HepG2 (cell line): ENCODE data around the gene ACP5. TPM values are rescaled to one million over a fixed set of nuclear protein-coding genes. Genes with fewer than 3 reads are reported as not detected.

Experiments
- FOXP4 ChIP-seq: sonication (generic); formaldehyde crosslinking; IDR thresholded peaks from 2 replicates; pipeline ENCODE4 v1.4.0; 2020; ENCODE audit warnings: missing genetic modification reagents
- KMT2A ChIP-seq: sonication (generic); formaldehyde crosslinking; IDR thresholded peaks from 2 replicates; pipeline ENCODE4 v1.4.0; 2020; ENCODE audit warnings: missing genetic modification reagents
- MLLT10 ChIP-seq: sonication (generic); formaldehyde crosslinking; IDR thresholded peaks from 2 replicates; pipeline ENCODE4 v1.4.0; 2020; ENCODE audit warnings: missing genetic modification reagents
- NR2F1 ChIP-seq, 2 experiments: fragments of 450-650 bp in 1 of 2; formaldehyde crosslinking in 1 of 2; IDR thresholded peaks; 2 replicates each; pipeline versions ENCODE4 v1.5.0 to v1.6.1; 2016 to 2020; ENCODE audit warnings: mild to moderate bottlenecking in 1 of 2, missing compliant biosample characterization in 1 of 2, missing genetic modification reagents in 1 of 2, moderate library complexity in 1 of 2
- PHB2 ChIP-seq: fragments of 450-650 bp; IDR thresholded peaks from 2 replicates; pipeline ENCODE4 v1.6.1; 2018; ENCODE audit not compliant: partially characterized antibody
- POLR2AphosphoS2 ChIP-seq: IDR thresholded peaks from 2 replicates; pipeline ENCODE4 v1.6.1; 2011; ENCODE audit warnings: low read depth, low read length, improper control_type of control experiment
- SMARCE1 ChIP-seq: fragments of 450-650 bp; IDR thresholded peaks from 2 replicates; pipeline ENCODE4 v1.6.1; 2017; ENCODE audit warnings: borderline replicate concordance
- SP5 ChIP-seq: IDR thresholded peaks from 2 replicates; pipeline ENCODE4 v1.6.1; 2016; ENCODE audit warnings: low read depth, borderline replicate concordance
- ZNF256 ChIP-seq: sonication (generic); formaldehyde crosslinking; conservative IDR thresholded peaks from 2 replicates; pipeline ENCODE4 v1.4.0; 2020; ENCODE audit warnings: missing genetic modification reagents
- ZNF431 ChIP-seq: sonication (generic); formaldehyde crosslinking; IDR thresholded peaks from 2 replicates; pipeline ENCODE4 v1.9.0; 2022; ENCODE audit warnings: missing genetic modification reagents, low read depth, mild to moderate bottlenecking, borderline replicate concordance
- ZNF577 ChIP-seq: sonication (generic); formaldehyde crosslinking; IDR thresholded peaks from 2 replicates; pipeline ENCODE4 v1.4.0; 2020; ENCODE audit warnings: mild to moderate bottlenecking, low read depth, missing genetic modification reagents, borderline replicate concordance
- ZNF703 ChIP-seq: sonication (generic); formaldehyde crosslinking; IDR thresholded peaks from 2 replicates; pipeline ENCODE4 v1.5.1; 2020; ENCODE audit warnings: missing genetic modification reagents, mild to moderate bottlenecking, moderate library complexity, borderline replicate concordance
- ZNF788 ChIP-seq: sonication (generic); formaldehyde crosslinking; IDR thresholded peaks from 2 replicates; pipeline ENCODE4 v1.5.0; 2020; ENCODE audit warnings: mild to moderate bottlenecking, missing genetic modification reagents, borderline replicate concordance
- ZSCAN31 ChIP-seq: sonication (generic); formaldehyde crosslinking; IDR thresholded peaks from 2 replicates; pipeline ENCODE4 v1.5.0; 2020; ENCODE audit warnings: low read depth, mild to moderate bottlenecking, missing genetic modification reagents
- ZSCAN5A ChIP-seq: sonication (generic); formaldehyde crosslinking; IDR thresholded peaks from 2 replicates; pipeline ENCODE4 v1.8.0; 2022; ENCODE audit warnings: mild to moderate bottlenecking, missing genetic modification reagents, borderline replicate concordance
- ZZZ3 ChIP-seq: sonication (generic); formaldehyde crosslinking; IDR thresholded peaks from 2 replicates; pipeline ENCODE4 v1.4.0; 2020; ENCODE audit warnings: missing genetic modification reagents, mild to moderate bottlenecking, borderline replicate concordance
- polyA plus RNA-seq, 8 experiments: library from polyadenylated mRNA; depleted of rRNA in 3 of 8; stranded (reverse) in 7 of 8; unstranded in 1 of 8; fragments of >200 nt; fragmentation: Illumina TruSeq in 4 of 8; extraction: Trizol in 4 of 8; gene quantifications; 2 replicates each; pipeline versions ENCODE4 v1.2.1 to v1.2.3, GENCODE V29; 2011 to 2016; ENCODE audit warnings: low read depth in 4 of 8, missing spikeins in 1 of 8, mixed read lengths in 1 of 8; ENCODE audit not compliant: insufficient read depth in 1 of 8
- total RNA-seq, 5 experiments: library from RNA; depleted of rRNA; stranded (reverse); fragments of >200 nt; fragmentation: Illumina TruSeq; extraction: Trizol; gene quantifications; 2 replicates each; pipeline ENCODE4 v1.2.3, GENCODE V29; 2016; ENCODE audit warnings: low read depth in 1 of 5
- TF ChIP-seq, protein P1 (sequence below): fragments of 450-650 bp; IDR thresholded peaks from 2 replicates; pipeline ENCODE4 v1.6.1; 2016
- TF ChIP-seq, protein P2 (sequence below): sonication (generic); formaldehyde crosslinking; IDR thresholded peaks from 2 replicates; pipeline ENCODE4 v1.4.0; 2020; ENCODE audit warnings: missing genetic modification reagents, borderline replicate concordance
- TF ChIP-seq, protein P3 (sequence below): sonication (generic); formaldehyde crosslinking; IDR thresholded peaks from 2 replicates; pipeline ENCODE4 v1.4.0; 2020; ENCODE audit warnings: missing genetic modification reagents

ACP5 gene
- total and polyA plus RNA-seq, 2 of the 13 experiments (the other 11 are each of a cell fraction or from before 2014, with no cell fraction given): 1.3 to 6.7 TPM

- TF ChIP-seq ZNF788: peak; percentile 93
- TF ChIP-seq ZNF577: no peak
- 0 out of 2 replicates have a peak, but pooled peaks have one; percentile 36 for TF ChIP-seq ZZZ3 (CRISPR knock-in tag)
- no peak for TF ChIP-seq POLR2AphosphoS2
- TF ChIP-seq NR2F1 (CRISPR knock-in tag; IDR thresholded peaks at IDR 0.05): peak; percentile 37 to 86; a peak in 2 of 4 replicates
- TF ChIP-seq ZNF703 (CRISPR knock-in tag): no peak
- TF ChIP-seq PHB2: no peak
- TF ChIP-seq FOXP4: peak; percentile 23; the same call in 1 of the 2 replicates
- TF ChIP-seq ZSCAN31 (CRISPR knock-in tag): peak; percentile 86
- TF ChIP-seq, protein P1, sequence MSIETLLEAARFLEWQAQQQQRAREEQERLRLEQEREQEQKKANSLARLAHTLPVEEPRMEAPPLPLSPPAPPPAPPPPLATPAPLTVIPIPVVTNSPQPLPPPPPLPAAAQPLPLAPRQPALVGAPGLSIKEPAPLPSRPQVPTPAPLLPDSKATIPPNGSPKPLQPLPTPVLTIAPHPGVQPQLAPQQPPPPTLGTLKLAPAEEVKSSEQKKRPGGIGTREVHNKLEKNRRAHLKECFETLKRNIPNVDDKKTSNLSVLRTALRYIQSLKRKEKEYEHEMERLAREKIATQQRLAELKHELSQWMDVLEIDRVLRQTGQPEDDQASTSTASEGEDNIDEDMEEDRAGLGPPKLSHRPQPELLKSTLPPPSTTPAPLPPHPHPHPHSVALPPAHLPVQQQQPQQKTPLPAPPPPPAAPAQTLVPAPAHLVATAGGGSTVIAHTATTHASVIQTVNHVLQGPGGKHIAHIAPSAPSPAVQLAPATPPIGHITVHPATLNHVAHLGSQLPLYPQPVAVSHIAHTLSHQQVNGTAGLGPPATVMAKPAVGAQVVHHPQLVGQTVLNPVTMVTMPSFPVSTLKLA: no peak; the same call in 1 of the 2 replicates
- TF ChIP-seq ZNF256 (CRISPR knock-in tag): no peak
- TF ChIP-seq SMARCE1: no peak
- TF ChIP-seq MLLT10 (CRISPR knock-in tag): no peak
- no peak for TF ChIP-seq ZSCAN5A (CRISPR knock-in tag)
- peak; percentile 20; the same call in 1 of the 2 replicates for TF ChIP-seq KMT2A
- 0 out of 2 replicates have a peak, but pooled peaks have one; percentile 43 for TF ChIP-seq SP5 (CRISPR knock-in tag)
- peak; percentile 29; the same call in 1 of the 2 replicates for TF ChIP-seq ZNF431 (CRISPR knock-in tag)
- TF ChIP-seq, protein P2, sequence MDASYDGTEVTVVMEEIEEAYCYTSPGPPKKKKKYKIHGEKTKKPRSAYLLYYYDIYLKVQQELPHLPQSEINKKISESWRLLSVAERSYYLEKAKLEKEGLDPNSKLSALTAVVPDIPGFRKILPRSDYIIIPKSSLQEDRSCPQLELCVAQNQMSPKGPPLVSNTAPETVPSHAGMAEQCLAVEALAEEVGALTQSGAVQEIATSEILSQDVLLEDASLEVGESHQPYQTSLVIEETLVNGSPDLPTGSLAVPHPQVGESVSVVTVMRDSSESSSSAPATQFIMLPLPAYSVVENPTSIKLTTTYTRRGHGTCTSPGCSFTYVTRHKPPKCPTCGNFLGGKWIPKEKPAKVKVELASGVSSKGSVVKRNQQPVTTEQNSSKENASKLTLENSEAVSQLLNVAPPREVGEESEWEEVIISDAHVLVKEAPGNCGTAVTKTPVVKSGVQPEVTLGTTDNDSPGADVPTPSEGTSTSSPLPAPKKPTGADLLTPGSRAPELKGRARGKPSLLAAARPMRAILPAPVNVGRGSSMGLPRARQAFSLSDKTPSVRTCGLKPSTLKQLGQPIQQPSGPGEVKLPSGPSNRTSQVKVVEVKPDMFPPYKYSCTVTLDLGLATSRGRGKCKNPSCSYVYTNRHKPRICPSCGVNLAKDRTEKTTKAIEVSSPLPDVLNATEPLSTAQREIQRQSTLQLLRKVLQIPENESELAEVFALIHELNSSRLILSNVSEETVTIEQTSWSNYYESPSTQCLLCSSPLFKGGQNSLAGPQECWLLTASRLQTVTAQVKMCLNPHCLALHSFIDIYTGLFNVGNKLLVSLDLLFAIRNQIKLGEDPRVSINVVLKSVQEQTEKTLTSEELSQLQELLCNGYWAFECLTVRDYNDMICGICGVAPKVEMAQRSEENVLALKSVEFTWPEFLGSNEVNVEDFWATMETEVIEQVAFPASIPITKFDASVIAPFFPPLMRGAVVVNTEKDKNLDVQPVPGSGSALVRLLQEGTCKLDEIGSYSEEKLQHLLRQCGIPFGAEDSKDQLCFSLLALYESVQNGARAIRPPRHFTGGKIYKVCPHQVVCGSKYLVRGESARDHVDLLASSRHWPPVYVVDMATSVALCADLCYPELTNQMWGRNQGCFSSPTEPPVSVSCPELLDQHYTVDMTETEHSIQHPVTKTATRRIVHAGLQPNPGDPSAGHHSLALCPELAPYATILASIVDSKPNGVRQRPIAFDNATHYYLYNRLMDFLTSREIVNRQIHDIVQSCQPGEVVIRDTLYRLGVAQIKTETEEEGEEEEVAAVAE (CRISPR knock-in tag): peak; percentile 97
- TF ChIP-seq, protein P3, sequence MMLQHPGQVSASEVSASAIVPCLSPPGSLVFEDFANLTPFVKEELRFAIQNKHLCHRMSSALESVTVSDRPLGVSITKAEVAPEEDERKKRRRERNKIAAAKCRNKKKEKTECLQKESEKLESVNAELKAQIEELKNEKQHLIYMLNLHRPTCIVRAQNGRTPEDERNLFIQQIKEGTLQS: peak; percentile 69
Measured at GRCh38 chr19:11528551-11529341, 48.7 kb downstream of the ACP5 start, which contains the start of gene ECSIT (continued).
